Psoas muscle (tissue), 8 donors: Measurements from ENCODE around the gene FMO4. TPM values are rescaled to one million over a fixed set of nuclear protein-coding genes. Genes with fewer than 3 reads are reported as not detected.

Experiments
- ATAC-seq, 4 donors: fragments of 200-7000 bp; cut with Tn5 transposase; one replicate each; pipeline ENCODE4 v1.9.1; 2020; ENCODE audit warnings: moderate library complexity in 3 of 4, mild to moderate bottlenecking in 2 of 4
- DNase-seq, 2 donors: peaks; one replicate each; pipeline ENCODE4 v3.0.0-alpha.2; 2020
- H3K27ac ChIP-seq: fragments of 200-600 bp; one replicate; pipeline ENCODE4 v1.8.0; 2022
- H3K27me3 ChIP-seq, 3 donors: fragments of 200-600 bp in 1 of 3; one replicate each; pipeline versions ENCODE4 v1.6.1 to v1.8.0; 2013 to 2022; ENCODE audit warnings: low read length in 2 of 3, mild to moderate bottlenecking in 2 of 3, moderate library complexity in 1 of 3; ENCODE audit not compliant: insufficient read depth in 3 of 3
- H3K36me3 ChIP-seq, 2 donors: fragments of 200-600 bp in 1 of 2; one replicate each; pipeline versions ENCODE4 v1.6.1 to v1.8.0; 2013 to 2022; ENCODE audit warnings: low read depth in 1 of 2, mild to moderate bottlenecking in 1 of 2, moderate library complexity in 1 of 2; ENCODE audit not compliant: insufficient read depth in 1 of 2
- H3K4me1 ChIP-seq: fragments of 200-600 bp; one replicate; pipeline ENCODE4 v1.8.0; 2022
- H3K4me3 ChIP-seq: fragments of 200-600 bp; one replicate; pipeline ENCODE4 v1.8.0; 2022; ENCODE audit warnings: mild to moderate bottlenecking
- H3K9me3 ChIP-seq: fragments of 200-600 bp; one replicate; pipeline ENCODE4 v1.8.0; 2022
- WGBS, 3 donors: extraction: QIAGEN DNeasy Blood & Tissue Kit; methylation state at CpG; one replicate each; pipeline versions ENCODE4 v1.1.6 to v1.1.7; 2013; 5-methylcytosine and 5-hydroxymethylcytosine counted together
- intact Hi-C, 2 donors: fragments of 100-400 bp; cut with DNase I; formaldehyde crosslinking; loops; one replicate each; pipeline versions ENCODE4 v1.11.0 to v1.14.2; 2022
- polyA plus RNA-seq, 3 donors: library from polyadenylated mRNA; stranded (reverse); fragments of 200-250 nt; gene quantifications; one replicate each; pipeline ENCODE4 v1.2.3, GENCODE V29; 2013
- total RNA-seq, 4 donors: library from RNA; stranded (reverse); fragmentation: NEBNext Ultra II Directional in 2 of 4; extraction: Animal tissue kit (Norgen Biotek cat#: 25700) in 2 of 4; gene quantifications; one replicate each; pipeline versions ENCODE4 v1.2.1 to v1.2.4, GENCODE V29; 2021 to 2023
- TF ChIP-seq, protein P1 (sequence below): fragments of 200-600 bp; IDR thresholded peaks from one replicate; pipeline ENCODE4 v1.8.0; 2022; ENCODE audit warnings: antibody characterized with exemption
- donor health status: healthy with polysubstance abuse.
- donor health status: DM: no; HTN: no; CAD: no; lungs with moderate emphysema.
- donor health status: Bipolar disorder and iron deficiency.
- donor health status: healthy.
- donor health status: DM: yes; HTN: yes; CAD: no.
- donor health status: DM: no; HTN: no; CAD: no.
- donor health status: DM: no; HTN: no; CAD: no.
- donor health status: DM: yes; HTN: yes; CAD: no.

The FMO4 gene
- total and polyA plus RNA-seq, 7 donors: 0.15 to 1.7 (median 0.66) TPM

DNA sequence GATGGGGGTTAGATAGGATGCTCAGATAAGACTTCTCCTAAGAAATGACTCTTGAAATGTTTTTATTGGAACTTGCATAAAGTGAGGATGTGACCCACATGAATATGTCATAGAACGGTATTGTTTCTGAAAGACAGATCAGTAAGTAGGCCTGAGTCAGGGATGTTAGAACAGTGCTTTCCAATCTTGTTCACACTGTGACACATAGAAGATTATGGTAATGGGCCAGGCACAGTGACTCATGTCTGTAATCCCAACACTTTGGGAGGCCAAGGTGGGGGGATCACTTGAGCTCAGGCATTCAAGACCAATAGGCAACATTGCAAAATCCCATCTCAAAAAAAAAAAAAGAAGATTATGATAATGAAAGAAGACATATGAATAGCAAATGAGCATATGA lies 32.9 kb downstream of the FMO4 start:
- ATAC-seq: no peak
- intact Hi-C loops: no loop called here
- Histone ChIP-seq H3K27me3 (no peaks in the 10 kb centered on the region), H3K36me3 (no peaks in the 10 kb centered on the region), H3K27ac (no peak overlapping the region), H3K4me1 (no peaks in the 10 kb centered on the region), H3K9me3 (no peaks in the 10 kb centered on the region), H3K4me3 (no peak overlapping the region)
- TF ChIP-seq, protein P1, sequence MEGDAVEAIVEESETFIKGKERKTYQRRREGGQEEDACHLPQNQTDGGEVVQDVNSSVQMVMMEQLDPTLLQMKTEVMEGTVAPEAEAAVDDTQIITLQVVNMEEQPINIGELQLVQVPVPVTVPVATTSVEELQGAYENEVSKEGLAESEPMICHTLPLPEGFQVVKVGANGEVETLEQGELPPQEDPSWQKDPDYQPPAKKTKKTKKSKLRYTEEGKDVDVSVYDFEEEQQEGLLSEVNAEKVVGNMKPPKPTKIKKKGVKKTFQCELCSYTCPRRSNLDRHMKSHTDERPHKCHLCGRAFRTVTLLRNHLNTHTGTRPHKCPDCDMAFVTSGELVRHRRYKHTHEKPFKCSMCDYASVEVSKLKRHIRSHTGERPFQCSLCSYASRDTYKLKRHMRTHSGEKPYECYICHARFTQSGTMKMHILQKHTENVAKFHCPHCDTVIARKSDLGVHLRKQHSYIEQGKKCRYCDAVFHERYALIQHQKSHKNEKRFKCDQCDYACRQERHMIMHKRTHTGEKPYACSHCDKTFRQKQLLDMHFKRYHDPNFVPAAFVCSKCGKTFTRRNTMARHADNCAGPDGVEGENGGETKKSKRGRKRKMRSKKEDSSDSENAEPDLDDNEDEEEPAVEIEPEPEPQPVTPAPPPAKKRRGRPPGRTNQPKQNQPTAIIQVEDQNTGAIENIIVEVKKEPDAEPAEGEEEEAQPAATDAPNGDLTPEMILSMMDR: no peak
- no peak for DNase-seq
- WGBS, 3 donors: 92 to 97% (median 94%) methylated on average over 1 of the region's 1 CpG

DNA sequence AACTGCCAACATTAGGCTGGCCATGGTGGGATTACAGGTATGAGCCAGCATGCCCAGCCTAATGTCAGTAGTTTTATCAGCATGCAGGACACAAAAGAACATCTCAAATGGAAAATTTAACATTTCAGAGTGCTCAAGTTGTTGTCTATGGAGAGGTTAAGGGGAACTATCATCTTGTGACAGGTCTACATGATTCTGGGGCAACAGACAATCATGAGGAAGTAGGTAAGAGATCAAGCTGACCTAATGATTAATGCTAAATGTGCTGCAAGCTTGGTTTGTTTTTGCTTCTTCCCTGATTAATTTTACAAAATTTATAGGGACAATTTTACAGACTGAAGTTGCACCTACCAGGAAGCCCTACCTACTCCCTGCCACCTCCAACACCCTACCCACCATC lies 36.6 kb downstream of the FMO4 start:
- no peak overlapping the region for H3K27ac ChIP-seq
- DNase-seq (no peak), ATAC-seq (no peak)
- no peaks in the 10 kb centered on the region for H3K36me3 ChIP-seq
- TF ChIP-seq, protein P1: no peak
- H3K4me3 ChIP-seq: no peak overlapping the region
- no peaks in the 10 kb centered on the region for H3K9me3 ChIP-seq
- no peaks in the 10 kb centered on the region for H3K27me3 ChIP-seq
- no peaks in the 10 kb centered on the region for H3K4me1 ChIP-seq
- intact Hi-C loops: no loop called here

- TF ChIP-seq, protein P1: no peak
- H3K4me1 ChIP-seq: no peaks in the 10 kb centered on the region
- intact Hi-C loops: no loop called here
- no peak for DNase-seq
- no peak for ATAC-seq
- H3K36me3 ChIP-seq: no peaks in the 10 kb centered on the region
- WGBS, 3 donors: 68 to 74% (median 72%) methylated on average over 3 of the region's 3 CpGs
- no peaks in the 10 kb centered on the region for H3K9me3 ChIP-seq
- no peaks in the 10 kb centered on the region for H3K27me3 ChIP-seq
- H3K27ac ChIP-seq: no peak overlapping the region
- no peak overlapping the region for H3K4me3 ChIP-seq
Observed at GRCh38 chr1:171351961-171352360, 38.0 kb downstream of the FMO4 start.

DNA sequence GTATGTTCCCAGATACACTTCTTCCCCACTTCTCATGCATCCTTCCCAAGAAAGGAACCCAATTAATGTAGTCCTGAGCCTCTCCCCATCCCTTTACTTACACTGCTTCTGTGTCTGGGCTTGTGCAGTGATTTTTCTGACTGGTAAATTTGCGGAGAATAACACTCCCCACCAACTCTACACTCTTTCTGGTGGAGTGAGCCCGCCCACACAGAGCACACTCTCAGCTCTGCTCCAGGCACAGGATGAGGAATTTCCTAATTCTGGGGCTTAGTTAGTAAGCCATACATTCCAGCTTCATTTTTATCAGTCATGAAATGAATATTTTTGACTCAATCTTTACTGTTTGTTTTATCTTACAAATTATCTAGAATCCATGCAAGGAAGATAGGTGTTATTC lies 38.6 kb downstream of the FMO4 start:
- intact Hi-C loops: no loop called here
- Histone ChIP-seq H3K4me3 (no peak overlapping the region), H3K27me3 (no peaks in the 10 kb centered on the region), H3K36me3 (no peaks in the 10 kb centered on the region), H3K27ac (no peak overlapping the region), H3K9me3 (no peaks in the 10 kb centered on the region), H3K4me1 (no peaks in the 10 kb centered on the region)
- DNase-seq: no peak
- TF ChIP-seq, protein P1: no peak
- WGBS, 3 donors: 86 to 91% (median 87%) methylated on average over 2 of the region's 2 CpGs
- no peak for ATAC-seq

GRCh38 chr1:171355727-171356126 lies 41.7 kb downstream of the FMO4 start:
- intact Hi-C loops: no loop called here
- H3K4me3 ChIP-seq: no peak overlapping the region
- no peaks in the 10 kb centered on the region for H3K4me1 ChIP-seq
- H3K27me3 ChIP-seq: no peaks in the 10 kb centered on the region
- TF ChIP-seq, protein P1: no peak
- DNase-seq (no peak), ATAC-seq (no peak)
- H3K27ac ChIP-seq: no peak overlapping the region
- H3K9me3 ChIP-seq: no peaks in the 10 kb centered on the region
- no peaks in the 10 kb centered on the region for H3K36me3 ChIP-seq
- 76 to 91% (median 88%) methylated on average over 3 of the region's 3 CpGs for WGBS, 3 donors
